NCI-H146 treated with DMSO at 0.1 percent for 48 hours (cell line): ENCODE results near the gene HOXB4.

Source experiments
- DNase-seq: peaks from one replicate; lab custom pipeline; 2025; ENCODE audit not compliant: unreplicated experiment; lab: John Stamatoyannopoulos, UW

HOXB4 gene

DNA sequence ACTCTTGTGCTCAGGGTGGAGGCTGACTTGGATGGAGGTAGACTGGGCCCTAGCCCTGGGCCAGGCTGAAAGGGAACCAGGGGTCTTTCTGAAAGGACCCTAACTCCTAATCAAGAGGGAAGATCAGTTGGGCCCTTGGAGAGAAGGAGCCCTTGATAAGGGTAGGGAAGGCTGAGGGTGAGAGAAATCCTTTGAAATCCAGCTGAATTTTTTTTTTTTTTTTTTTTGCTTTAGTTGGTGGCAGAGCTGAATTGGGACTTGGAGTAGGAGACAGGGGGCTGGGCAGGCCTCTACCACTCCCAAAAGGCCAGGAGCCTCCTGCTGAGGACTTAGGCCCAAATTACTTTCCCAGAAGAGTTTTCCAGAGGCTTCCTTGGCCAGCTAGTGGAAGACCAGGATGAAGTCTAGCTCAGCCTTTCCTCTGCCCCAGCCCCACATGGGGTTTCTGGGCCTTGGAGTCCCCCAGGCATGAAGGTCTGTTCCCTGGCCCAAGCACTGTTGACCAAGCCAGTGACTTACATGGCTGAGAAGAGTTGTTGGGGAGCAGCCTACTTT is 12.5 kb upstream of the HOXB4 start:
- DNase-seq, result no peak

DNA sequence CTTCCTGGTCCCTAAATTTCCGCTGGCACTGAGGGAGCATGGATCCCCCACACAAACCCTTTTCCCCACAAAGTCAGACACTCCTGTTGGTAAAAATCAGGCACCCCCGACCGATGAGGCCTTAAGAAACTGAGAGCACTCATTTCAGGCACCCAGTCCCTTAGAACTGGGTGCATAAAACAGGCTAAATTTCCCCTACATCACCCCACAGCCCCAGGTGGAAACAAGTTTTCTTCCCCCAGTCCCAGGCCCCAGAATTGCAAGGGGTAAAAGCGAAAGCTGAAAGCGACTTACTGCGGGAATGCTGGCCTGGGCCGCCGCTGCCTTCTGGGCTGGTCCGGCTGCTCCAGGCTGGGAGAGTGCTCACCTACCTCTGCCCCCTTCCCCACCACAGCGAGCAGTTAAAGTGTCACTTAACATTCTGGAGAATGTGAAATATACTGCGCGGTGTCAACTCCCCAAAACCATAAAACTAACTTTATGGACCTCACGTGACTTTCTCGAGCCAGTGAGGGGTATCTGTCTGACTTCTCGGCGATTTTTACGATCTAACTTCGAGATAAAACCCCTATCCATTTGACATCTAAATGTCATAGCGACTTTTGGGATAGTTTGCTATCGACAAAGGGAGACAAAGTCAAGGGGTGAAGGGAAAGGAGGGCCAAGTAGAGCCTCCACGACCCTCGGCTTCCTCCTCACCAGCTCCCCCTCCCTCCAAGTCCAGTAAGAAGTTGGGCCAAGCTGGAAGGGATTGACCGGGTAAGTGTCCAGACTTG is 11.9 kb upstream of the HOXB4 start, which contains the start of gene HOXB3:
TSS of gene HOXB3 (minus strand) at position 411 of the 776 bp plus-strand sequence. CDS start 37,767 bp downstream, outside the sequence.
- DNase-seq, result no peak

DNA sequence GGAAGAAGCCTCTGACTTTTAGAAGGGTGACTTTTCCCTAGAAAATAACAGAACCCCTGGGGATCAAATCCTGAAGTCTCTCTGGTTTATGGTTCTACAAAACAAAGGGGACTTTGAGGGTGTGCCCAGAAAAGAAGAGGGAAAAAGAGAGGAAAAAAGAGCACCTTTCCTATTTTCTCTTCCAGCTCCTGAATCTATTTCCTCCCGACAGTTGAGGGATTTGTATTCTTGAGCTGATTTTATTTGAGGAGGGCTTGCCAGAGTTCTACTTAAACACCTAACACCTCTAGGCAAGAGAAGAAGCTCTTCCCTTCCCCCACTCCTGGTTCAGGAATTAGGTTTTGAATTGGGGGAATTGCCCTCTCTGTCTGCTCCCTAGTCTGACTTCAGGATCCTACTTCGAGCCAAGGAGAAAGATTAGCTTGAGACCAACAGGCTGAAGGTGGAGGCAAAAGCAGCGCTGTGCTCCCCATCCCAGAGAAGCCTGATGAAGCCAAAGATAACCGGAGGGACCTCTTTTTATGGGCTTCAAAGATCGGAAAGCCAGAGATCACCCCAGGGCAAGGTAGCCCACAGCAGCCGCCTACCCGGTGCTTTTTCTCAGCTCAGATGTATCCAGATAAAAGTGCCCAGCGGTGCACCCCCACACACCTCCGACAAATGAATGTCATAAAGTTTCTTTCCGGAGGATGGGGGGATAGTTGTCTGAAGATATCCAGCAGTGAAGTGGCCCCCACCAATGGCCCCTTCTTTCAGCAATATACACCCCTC is 11.1 kb upstream of the HOXB4 start:
- no peak for DNase-seq

DNA sequence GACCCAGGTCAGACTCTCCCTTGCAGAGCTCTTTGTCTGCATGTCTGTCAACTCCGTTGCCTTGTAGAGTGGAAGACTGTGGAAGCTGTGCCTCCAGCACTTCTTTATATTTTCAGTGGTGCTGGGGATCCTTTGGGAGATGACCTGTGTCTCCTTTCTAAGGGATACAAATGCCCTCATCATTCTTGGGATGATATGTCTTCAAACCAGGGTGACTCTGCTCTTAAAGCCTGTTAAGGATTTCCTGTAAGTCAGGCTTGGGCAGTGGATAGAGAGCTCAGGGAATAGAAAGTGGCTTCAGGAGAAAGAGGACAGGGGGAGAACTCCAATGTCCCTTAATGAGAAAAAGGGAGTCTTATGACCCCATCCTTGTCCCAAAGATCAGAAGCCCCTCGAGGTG is 10.4 kb upstream of the HOXB4 start:
- DNase-seq, result no peak

DNA sequence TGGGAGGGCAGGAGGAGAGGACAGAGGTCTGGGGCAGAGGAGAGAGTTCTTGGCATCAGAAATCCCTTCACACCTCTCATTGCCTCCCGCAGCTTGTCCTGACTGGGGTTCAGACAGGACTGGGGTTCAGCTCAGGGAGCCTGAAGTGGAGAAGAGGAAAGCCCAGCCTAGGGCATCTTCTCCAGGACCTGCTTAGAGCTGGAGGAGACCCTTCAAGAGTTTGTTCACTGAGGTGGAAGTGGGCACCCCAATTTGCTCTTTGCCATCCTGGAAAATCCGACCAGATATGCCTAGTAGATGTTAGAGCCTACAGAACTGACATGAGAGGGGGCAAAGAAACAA is 9.9 kb upstream of the HOXB4 start:
- no peak for DNase-seq

DNA sequence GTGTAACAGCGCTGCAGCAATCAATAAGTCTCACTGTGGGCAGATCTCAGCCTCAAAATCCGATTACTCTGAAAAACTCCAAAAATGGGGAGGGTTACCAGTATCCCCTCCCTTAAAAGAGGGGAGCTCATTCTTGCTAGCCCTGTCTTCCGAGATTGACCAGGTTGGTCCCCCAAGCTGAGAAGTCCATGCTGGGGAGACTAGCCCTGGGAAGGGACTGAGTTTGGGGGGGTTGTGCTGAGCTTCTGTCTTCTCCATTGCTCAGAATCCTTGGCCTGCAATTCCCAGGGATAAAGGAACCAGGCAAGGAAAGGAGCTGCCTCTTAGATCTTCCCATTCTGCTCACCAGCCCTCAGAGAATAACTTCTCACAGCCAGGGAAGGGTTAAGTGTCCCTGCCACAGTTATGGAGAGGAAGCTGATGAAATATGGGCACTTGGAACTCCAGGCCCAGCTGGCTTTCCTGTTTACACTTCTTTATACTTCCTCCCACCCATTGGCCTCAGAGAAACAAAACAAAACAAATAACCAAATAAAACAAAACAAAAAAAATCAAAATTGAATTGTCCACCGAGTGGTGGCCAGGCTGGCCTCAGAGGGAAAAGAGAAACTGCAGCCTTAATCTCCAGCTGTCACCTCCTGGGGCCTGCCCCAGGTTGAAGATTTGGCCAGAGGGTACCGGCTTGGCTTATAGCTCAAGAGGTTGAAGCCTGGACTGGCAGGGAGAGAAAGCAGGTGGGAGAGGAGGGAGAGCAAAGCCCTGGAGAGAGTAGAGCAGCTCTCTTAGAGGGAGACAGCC is 9.3 kb upstream of the HOXB4 start:
- DNase-seq, result no peak

DNA sequence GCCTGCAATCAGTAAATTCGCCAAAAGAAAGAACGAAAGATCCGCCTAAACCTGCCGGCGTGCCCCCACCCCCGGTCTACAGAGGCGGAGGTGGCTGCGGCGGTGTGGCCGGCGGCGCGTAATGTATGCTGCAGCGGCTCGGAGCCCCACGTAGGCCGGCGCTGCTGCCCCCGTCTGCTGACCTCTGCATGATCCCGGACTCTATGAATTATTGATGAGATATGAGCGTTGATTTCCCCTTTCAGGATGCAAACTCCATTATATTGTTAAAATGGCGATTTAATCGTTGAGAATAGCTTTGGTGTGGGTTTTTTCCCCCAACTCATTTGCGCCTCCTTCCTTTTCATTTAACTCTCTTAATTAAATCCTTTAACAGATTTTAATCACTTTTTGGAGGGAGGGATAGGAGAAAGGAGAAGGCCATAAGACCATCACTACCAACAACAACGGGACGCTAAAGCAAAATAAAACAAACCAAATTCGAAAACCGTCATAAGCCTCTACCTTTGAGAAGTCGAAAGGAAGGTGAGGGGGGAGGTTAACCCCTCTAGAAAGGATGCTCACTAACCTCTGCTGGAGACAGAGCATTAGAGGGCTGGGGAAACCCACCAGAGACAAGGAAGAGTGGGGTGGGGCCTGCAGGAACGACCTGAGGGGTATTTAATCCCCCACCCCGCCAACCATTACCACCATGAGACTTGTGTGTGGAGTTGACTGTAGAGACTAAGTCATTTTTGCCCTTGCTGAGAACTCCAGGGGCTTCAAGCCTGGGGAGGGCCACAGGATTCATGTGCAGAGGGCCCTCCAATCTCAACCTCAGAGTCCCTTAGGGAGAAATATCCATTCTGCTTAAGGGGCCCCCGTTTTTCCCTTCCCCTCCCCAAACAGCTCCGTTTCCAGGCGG is 8.5 kb upstream of the HOXB4 start:
- DNase-seq, result no peak

DNA sequence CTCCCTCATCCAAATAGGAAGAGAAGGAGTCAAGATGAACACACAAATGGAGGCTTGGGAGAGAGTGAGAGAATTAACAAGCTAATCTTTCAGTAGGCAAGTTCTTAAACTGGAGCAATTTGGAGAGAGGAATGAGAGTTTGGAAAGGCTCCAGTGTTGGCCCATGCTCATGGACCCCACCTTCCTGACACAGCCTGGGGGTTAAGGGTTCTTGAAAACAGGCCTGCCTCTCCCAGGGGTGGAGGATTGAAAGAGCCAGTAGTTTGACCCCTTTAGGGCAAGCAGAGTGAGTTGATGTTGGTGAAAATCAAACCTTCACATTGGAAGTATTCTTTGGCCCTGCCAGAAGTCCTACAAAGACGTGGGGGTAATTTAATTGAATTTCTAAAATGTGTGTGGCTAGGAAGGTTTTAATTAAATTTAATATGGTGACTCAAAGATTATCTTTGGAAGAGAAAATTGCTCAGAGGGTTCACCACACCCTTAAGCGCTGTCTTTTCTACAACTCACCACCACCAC is 6.1 kb upstream of the HOXB4 start:
- no peak for DNase-seq

DNA sequence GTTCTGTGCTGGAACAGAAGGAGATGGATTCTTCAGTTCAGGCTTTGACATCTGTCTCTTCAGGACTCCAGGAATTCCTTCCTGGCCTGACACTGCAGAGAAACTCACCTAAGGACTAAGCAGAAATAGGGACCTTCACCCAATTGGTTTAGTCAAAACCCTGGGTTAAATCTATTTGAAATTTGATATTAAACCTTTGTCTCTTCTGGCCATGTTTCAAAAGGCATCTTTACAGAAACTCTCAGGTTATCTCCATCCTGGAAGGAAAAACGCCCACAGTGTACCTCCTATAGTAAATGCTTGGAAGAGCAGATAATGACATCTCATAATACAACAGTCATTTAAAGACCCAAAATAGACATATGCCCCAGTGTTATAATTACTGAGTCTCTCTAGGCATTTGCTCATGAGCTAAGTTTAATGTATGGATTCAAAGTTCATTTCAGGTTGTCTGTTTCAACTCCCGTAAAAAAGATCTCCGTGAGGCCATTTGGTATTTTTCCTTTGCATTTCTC is 5.6 kb upstream of the HOXB4 start:
- DNase-seq, result no peak

DNA sequence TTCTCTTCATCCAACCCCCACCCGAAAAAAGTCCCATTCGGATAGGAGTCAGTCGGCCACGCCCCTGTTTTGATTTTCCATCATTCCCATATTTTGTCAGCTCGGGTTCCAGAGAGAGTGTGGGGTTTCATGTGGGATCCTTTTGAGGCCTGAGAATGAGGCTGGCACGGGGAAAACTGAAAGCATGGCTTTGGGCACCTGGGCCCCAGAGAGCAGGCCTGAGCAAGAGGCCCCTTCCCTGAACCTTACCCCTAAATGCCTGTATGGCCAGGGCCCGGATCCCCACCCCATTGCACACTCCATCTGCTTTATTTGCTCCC is 4.6 kb upstream of the HOXB4 start:
- DNase-seq, result no peak

DNA sequence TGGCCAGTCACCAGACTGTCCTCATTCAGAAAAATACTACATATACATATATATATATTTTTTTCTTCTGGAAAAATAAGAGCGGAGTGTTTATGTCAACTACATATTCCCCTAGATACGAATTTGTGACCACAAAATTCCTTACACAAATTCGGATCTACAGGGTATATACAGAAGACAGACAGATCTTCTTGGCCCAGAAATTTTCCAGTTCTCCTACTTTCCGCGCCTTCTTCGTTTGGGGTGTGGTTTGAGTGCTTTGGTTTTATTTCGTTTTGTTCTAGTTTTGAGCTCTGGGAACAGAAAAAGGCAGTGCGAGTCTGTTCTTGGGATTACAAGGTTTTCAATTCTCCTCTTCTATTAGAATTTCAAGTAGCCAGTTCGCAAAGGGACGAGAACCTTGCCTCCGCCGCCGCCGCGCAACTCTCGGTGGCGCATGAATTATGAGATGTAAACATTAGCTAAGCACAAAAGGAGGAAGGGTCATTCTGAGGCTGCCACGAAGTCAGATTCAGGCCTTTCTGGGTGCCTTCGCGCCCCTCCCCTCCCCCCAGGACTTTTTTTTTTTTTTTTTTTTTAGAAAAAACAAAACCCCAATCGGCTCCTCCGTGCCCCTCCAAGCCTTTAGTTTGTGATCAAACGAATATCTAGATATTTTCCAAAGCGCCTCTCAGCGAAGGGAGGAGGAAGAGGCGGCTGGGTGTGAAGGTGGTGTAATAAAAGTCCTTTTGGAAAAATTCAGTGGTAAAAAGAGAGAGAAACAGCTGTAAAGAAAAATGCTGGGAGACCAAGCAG is 1.8 kb upstream of the HOXB4 start:
- DNase-seq, result no peak

DNA sequence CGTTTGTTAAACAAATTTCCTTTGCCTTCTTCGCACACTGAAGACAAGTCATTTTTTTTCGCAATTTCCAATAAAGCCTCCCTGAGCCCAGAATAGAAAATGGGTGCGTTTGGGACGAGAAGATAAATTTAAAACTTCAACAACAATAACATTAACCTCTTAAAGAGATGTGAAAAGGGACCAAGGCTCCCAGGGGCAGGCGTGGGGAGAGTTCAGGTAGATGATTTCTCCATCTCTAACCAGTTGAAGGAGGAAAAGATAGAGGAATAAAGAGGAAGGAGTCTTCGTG is 1.3 kb upstream of the HOXB4 start:
- DNase-seq, result no peak

DNA sequence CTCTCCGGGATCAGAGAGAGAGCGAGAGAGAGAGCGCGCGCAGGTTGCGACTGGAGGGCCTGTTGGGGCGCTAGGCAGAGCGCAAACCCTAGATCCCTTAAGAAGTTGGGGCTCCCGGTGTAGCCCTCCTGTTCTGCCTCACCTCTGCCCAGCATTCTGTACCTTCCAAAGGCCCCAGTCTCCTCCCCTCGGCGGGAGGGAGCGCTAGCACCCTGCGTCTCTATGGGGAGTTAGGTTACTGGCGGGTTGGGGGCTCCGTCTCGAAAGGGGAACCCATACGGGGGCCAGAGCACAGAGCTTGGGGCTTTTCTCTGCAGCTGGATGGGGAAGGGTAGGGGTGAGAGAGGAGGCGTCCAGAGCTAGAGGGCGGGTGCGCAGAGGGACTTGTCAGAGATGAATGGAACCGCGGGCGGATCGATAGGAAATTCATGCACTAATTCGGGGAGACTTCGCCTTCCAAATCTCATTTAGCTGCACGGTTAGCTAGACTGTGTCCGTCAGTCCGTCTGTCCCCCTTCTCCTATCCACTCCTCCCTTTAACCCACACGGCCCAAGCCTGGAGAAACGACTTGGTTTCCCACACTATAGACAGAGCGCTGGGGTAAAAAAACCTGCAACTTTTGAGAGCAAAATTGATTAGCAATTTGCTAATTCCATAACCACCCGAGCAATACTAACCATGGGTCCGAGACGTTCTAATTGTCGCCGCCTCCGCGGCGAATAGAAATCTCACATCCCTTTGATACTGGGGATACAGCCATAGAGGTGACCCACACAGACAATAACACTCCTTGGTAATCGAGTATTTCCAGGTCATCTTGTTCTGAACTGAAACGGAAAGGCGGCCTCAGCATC is 693 bp upstream of the HOXB4 start:
- DNase-seq, result no peak

DNA sequence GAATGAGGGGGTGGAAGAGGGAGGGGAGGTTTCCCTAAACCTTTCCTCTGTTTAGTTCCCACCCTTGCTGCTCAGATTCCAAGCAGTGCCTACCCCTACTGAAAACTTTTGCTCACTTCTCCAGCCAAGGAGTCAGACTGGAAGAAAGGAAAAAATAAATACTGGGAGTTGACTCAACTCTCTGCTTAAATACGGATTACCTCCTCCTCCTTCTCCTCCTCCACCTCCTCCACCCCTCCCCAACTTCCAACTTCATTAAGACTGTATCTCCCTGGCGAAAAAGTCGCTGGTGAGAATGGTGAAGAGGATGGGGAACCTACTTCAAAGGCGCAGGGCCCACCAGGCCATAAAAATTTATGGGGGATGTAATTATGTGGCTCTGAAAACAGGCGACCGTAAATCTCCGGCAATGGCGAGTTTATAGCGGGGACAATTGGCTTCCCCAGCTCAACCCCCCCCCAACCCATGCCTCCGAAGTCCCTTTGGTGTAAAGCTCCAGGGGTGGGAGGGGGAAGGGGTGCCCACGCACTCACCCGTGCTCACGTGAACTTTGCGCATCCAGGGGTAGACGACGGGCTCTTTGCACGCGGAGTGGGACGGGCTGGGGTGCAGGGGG is 712 bp downstream of the HOXB4 start:
- DNase-seq, result no peak

DNA sequence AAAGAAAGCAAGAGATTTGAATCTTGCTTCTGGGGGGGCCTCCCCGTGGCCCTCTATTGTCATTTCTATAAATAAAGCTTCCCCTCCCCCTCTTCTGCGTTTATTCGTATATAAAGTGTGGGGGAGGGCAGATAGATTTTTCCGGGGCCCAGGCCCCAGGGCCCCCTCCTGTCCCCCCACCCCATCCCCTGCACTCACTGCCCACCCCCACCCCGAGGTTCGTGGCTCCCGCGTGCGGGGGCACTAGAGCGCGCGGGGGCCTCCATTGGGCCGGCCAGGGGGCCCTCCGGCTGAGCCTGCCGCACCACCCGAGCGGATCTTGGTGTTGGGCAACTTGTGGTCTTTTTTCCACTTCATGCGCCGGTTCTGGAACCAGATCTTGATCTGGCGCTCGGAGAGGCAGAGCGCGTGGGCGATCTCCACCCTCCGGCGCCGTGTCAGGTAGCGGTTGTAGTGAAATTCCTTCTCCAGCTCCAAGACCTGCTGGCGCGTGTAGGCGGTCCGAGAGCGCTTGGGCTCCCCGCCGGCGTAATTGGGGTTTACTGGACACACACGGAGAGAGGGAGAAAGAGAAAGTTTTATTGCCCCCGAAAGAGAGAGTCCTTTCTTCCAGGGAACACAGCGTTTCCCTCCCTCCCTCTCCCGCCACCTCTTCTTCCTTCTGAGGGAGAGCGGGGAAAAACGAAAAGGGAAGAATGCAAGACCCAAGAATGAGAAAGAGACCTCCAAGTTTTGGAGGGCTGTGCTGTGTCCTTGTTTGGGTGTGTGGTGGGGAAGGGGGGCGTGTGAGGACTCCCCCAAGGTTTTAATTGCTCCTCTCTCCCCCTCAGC is 1.5 kb downstream of the HOXB4 start:
- no peak for DNase-seq

DNA sequence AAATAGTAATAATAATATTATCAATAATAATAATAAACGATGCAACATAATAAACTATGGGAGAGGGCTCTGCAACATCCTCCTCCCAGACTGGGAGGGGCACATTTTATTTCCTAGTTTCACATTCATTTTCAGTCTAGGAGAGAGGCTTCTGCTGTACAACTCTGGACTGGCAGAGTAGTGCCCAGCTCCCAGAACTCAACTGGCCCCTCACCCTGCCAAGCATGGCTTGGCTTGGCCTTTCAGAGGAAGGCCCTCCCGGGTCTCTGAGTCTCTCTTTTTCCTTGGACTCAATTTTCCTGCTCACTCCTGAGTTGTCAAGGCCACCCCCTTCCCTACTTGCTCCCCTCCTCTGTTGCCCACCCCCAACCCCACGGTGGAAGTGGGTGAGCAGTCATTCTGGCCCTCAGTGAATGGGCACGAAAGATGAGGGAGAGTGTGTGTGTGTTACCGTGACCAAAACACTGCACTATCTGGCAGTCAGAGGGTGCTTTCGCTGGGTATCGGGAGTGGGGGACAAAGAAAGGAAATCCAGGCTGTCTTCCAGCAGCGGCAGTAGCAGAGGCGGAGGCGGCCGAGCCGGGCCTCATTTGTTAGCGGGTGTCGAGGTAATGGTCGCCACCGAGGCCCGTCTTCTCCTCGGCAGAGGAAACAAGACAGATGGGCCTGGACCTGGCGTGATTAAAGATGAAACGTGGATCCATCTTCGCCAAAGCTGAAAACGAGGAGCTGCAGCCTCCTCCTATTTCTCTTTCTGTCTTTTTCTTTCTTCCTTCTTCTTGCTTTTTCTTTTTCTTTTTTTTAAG is 2.3 kb downstream of the HOXB4 start:
- no peak for DNase-seq
